Measurements from ENCODE around the gene BACH2. TPM values are rescaled to one million over a fixed set of nuclear protein-coding genes. Genes with fewer than 3 reads are reported as not detected.
A peak's percentile ranks its signal among the peaks of the same experiment; 100 is the strongest.

BACH2 gene
- total and polyA plus RNA-seq, 7 donors = 0.12 to 16.9 (median 5.9) TPM

DNA sequence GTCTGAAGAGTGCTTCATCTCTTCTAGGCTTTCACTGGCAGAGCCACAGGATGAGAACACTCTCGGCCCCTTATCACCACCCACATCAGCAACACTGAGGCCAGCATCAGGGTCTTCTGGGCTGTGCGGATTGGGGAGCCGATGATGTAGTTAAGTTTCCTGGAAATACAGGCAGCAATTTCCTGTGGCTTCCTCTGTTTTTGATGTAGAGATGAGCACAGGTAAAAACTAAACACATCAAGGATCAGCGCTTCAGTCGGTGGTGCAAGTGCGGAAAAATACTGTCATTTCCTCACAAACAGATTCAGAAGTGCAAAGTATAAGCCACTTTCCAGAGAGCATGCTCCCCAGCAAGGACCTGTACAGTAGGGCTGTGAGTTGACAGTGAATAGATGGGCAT, 62.6 kb downstream of the BACH2 start:
- Histone ChIP-seq H3K4me3 (no peak overlapping the region), H3K36me3 (ENCODE audit: insufficient read depth in 1 of 2, low read depth in 1 of 2) (no peaks in the 10 kb centered on the region), H3K27ac (no peak overlapping the region), H3K9me3 (no peaks in the 10 kb centered on the region), H3K27me3 (ENCODE audit: insufficient read depth in 3 of 3, low read length in 2 of 3) (no peaks in the 10 kb centered on the region), H3K4me1 (peaks cover 52% of the 10 kb centered on the region)
- 82 to 92% (median 91%) methylated on average over 6 of the region's 6 CpGs for WGBS, 3 donors
- DNase-seq (no peak), ATAC-seq (no peak)
- intact Hi-C loops (cut with DNase I) = no loop called here
- TF ChIP-seq, protein P1, sequence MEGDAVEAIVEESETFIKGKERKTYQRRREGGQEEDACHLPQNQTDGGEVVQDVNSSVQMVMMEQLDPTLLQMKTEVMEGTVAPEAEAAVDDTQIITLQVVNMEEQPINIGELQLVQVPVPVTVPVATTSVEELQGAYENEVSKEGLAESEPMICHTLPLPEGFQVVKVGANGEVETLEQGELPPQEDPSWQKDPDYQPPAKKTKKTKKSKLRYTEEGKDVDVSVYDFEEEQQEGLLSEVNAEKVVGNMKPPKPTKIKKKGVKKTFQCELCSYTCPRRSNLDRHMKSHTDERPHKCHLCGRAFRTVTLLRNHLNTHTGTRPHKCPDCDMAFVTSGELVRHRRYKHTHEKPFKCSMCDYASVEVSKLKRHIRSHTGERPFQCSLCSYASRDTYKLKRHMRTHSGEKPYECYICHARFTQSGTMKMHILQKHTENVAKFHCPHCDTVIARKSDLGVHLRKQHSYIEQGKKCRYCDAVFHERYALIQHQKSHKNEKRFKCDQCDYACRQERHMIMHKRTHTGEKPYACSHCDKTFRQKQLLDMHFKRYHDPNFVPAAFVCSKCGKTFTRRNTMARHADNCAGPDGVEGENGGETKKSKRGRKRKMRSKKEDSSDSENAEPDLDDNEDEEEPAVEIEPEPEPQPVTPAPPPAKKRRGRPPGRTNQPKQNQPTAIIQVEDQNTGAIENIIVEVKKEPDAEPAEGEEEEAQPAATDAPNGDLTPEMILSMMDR (IDR thresholded peaks at IDR 0.05) = no peak

DNA sequence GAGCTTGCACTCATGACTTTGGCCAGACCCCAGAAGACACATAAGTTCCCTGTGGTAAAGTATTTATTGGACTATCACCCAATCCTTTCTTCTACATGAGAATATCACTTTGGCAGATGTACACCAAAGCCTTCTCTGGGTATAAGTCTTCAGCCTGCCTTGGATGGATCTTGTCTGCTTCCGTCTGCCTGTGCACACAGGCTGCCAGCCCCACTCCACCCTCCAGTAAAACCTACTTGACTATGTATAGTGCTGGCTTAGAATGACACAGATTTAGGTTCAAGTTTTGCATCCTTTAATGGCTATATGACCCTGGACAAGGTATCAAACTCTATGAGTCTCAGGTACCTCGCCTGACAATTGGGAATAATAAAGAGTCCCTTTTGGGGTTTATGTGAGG, 63.4 kb downstream of the BACH2 start:
- no peak overlapping the region for H3K4me3 ChIP-seq
- H3K4me1 ChIP-seq = peaks cover 49% of the 10 kb centered on the region
- WGBS, 3 donors = 83 to 98% (median 89%) methylated on average over 2 of the region's 2 CpGs
- intact Hi-C loops (cut with DNase I) = no loop called here
- H3K27ac ChIP-seq = no peak overlapping the region
- ATAC-seq = no peak
- DNase-seq = no peak
- no peaks in the 10 kb centered on the region for H3K27me3 ChIP-seq (ENCODE audit: insufficient read depth in 3 of 3, low read length in 2 of 3)
- TF ChIP-seq, protein P1 (IDR thresholded peaks at IDR 0.05) = no peak
- no peaks in the 10 kb centered on the region for H3K9me3 ChIP-seq
- no peaks in the 10 kb centered on the region for H3K36me3 ChIP-seq (ENCODE audit: insufficient read depth in 1 of 2, low read depth in 1 of 2)

DNA sequence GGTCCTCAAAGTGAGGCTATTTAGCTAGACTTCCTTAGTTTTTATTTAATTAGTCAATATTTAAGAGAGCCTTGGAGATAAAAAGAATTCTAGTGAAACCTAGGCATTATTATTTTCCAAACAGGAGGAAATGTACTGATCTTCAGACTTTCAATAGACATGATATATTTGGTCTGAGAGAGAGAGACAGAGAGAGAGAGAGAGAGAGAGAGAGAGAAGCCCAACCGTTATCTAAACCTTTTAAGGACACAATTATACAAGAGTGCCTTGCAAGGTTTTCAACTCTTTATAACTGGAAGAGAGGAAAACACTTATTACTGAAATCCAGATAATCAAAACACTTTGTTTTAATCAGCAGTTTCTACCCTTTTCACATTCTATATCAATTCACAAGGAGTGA, 64.8 kb downstream of the BACH2 start:
- no peaks in the 10 kb centered on the region for H3K9me3 ChIP-seq
- no peak for ATAC-seq
- intact Hi-C loops (cut with DNase I) = no loop called here
- no peaks in the 10 kb centered on the region for H3K27me3 ChIP-seq (ENCODE audit: insufficient read depth in 3 of 3, low read length in 2 of 3)
- peaks cover 51% of the 10 kb centered on the region for H3K4me1 ChIP-seq
- H3K4me3 ChIP-seq = no peak overlapping the region
- WGBS, 3 donors = 60 to 88% (median 75%) methylated on average over 1 of the region's 1 CpG
- TF ChIP-seq, protein P1 (IDR thresholded peaks at IDR 0.05) = no peak
- no peaks in the 10 kb centered on the region for H3K36me3 ChIP-seq (ENCODE audit: insufficient read depth in 1 of 2, low read depth in 1 of 2)
- DNase-seq = no peak
- H3K27ac ChIP-seq = no peak overlapping the region

DNA sequence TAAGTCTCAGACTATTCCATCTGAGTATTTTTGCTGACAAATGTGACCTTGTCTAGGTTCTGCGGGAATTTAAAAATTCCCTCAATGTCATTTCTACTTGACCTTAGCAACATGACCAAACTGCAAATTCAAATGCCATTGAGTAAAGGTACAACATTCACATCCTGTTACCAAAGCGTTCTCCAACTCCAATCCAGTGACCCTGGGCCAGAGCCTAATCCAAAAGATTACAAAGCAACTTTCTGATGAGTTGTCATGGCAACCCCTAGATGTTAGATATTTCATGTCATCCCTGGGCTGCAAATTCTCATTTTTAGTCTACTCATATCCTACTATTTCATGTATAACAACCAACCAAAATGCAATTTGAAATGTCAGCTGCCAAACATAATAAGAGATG, 65.3 kb downstream of the BACH2 start:
- no peak for DNase-seq
- TF ChIP-seq, protein P1 (IDR thresholded peaks at IDR 0.05) = no peak
- intact Hi-C loops (cut with DNase I) = no loop called here
- Histone ChIP-seq H3K27me3 (ENCODE audit: insufficient read depth in 3 of 3, low read length in 2 of 3) (no peaks in the 10 kb centered on the region), H3K4me3 (no peak overlapping the region), H3K9me3 (no peaks in the 10 kb centered on the region), H3K4me1 (peaks cover 52% of the 10 kb centered on the region), H3K27ac (no peak overlapping the region), H3K36me3 (ENCODE audit: insufficient read depth in 1 of 2, low read depth in 1 of 2) (no peaks in the 10 kb centered on the region)
- 48 to 78% (median 55%) methylated on average over 2 of the region's 2 CpGs for WGBS, 3 donors
- no peak for ATAC-seq

DNA sequence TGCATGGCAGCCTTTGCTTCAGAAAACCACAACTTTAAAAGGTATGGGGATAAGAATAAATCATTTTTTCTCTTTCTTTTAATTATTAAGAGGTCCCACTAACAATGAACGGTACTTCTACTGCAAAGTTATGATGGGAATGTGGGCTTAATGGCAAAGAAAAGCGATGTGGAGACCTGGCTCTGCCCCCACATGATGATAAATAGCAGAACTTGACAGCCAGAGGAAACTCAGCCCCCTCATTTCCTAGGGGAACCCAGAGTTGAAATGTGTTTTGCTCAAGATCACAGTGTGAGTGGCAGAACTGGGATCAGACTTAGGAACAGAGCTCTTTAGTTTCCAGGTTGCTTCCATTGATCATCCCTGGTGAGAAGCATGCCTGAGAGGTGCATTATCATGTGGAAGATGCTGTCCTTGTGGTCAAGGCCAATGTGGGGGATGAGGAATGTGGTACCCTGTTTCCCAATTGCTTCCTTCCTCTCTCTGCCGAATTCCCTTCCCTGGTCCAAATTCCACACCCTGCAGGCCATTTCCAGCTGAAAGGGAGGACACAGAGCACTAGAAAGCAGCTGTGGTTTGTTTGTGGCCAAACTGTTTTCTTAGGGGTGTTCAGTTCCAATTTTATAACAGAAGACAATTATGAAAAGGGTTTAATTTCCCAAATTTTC, 66.0 kb downstream of the BACH2 start:
- WGBS, 3 donors = 43 to 53% (median 49%) methylated on average over 3 of the region's 3 CpGs
- intact Hi-C loops (cut with DNase I) = no loop called here
- DNase-seq (no peak), ATAC-seq (peak in 1 of 4 donors; percentile 38)
- H3K27me3 ChIP-seq (ENCODE audit: insufficient read depth in 3 of 3, low read length in 2 of 3) = no peaks in the 10 kb centered on the region
- peaks cover 51% of the 10 kb centered on the region for H3K4me1 ChIP-seq
- H3K4me3 ChIP-seq = no peak overlapping the region
- no peak overlapping the region for H3K27ac ChIP-seq
- H3K36me3 ChIP-seq (ENCODE audit: insufficient read depth in 1 of 2, low read depth in 1 of 2) = no peaks in the 10 kb centered on the region
- H3K9me3 ChIP-seq = no peaks in the 10 kb centered on the region
- TF ChIP-seq, protein P1 (IDR thresholded peaks at IDR 0.05) = no peak
